HL-60 (cell line): ENCODE data around the gene SAP30BP.

ENCODE experiments used
- DNase-seq, 2 experiments: peaks; one replicate each; pipeline ENCODE4 v3.0.0-alpha.2; 2010 to 2020; ENCODE audit warnings: low read depth in 1 of 2, low spot score in 1 of 2
- H3K27ac ChIP-seq: fragments of 250-450 bp; sonication (Bioruptor Pico); replicated peaks from 2 replicates; pipeline ENCODE4 v1.5.1; 2020; ENCODE audit warnings: mild to moderate bottlenecking, moderate library complexity
- H3K27me3 ChIP-seq: fragments of 250-450 bp; sonication (Bioruptor Pico); 2 replicates; pipeline ENCODE4 v1.5.1; 2021; ENCODE audit warnings: mild to moderate bottlenecking, moderate library complexity; ENCODE audit not compliant: insufficient read depth, poor library complexity, severe bottlenecking
- H3K4me3 ChIP-seq: replicated peaks from 2 replicates; pipeline ENCODE4 v1.5.1; 2011; ENCODE audit warnings: mild to moderate bottlenecking, control low read depth, low read length; ENCODE audit not compliant: insufficient read depth
- CTCF ChIP-seq: IDR thresholded peaks from one replicate; pipeline ENCODE4 v1.5.1; 2011; ENCODE audit warnings: low read length, control low read depth, inconsistent platforms; ENCODE audit not compliant: insufficient read depth
- GABPA ChIP-seq: IDR thresholded peaks from 2 replicates; pipeline ENCODE4 v1.6.1; 2012; ENCODE audit warnings: low read depth
- POLR2AphosphoS5 ChIP-seq: IDR thresholded peaks from 2 replicates; pipeline ENCODE4 v1.6.1; 2012; ENCODE audit warnings: low read depth
- REST ChIP-seq: IDR thresholded peaks from 2 replicates; pipeline ENCODE4 v1.6.1; 2012; ENCODE audit warnings: low read depth; ENCODE audit not compliant: insufficient replicate concordance
- SPI1 ChIP-seq: IDR thresholded peaks from 2 replicates; pipeline ENCODE4 v1.6.1; 2012; ENCODE audit warnings: low read depth, mild to moderate bottlenecking, borderline replicate concordance

Gene SAP30BP

GRCh38 chr17:75723171-75723930 is 56.2 kb downstream of the SAP30BP start:
- TF ChIP-seq REST: no peak
- no peak for TF ChIP-seq CTCF
- no peak for TF ChIP-seq SPI1
- no peak for TF ChIP-seq GABPA
- no peak for TF ChIP-seq POLR2AphosphoS5
- no peak for DNase-seq
- H3K4me3 ChIP-seq: no peak overlapping the region
- no peak overlapping the region for H3K27ac ChIP-seq
- peaks cover 16% of the 10 kb centered on the region for H3K27me3 ChIP-seq

GRCh38 chr17:75724016-75725003 is 57.2 kb downstream of the SAP30BP start:
- TF ChIP-seq GABPA (no peak), POLR2AphosphoS5 (no peak), REST (no peak), CTCF (no peak), SPI1 (no peak)
- H3K4me3 ChIP-seq: no peak overlapping the region
- peak in 1 of 2 experiments; percentile 19 for DNase-seq
- peaks cover 15% of the 10 kb centered on the region for H3K27me3 ChIP-seq
- H3K27ac ChIP-seq: no peak overlapping the region

GRCh38 chr17:75725504-75725903 is 58.4 kb downstream of the SAP30BP start:
- no peak for TF ChIP-seq SPI1
- H3K4me3 ChIP-seq: no peak overlapping the region
- peaks cover 9% of the 10 kb centered on the region for H3K27me3 ChIP-seq
- DNase-seq: no peak
- H3K27ac ChIP-seq: no peak overlapping the region

- Histone ChIP-seq H3K4me3 (no peak overlapping the region), H3K27me3 (no peaks in the 10 kb centered on the region), H3K27ac (no peak overlapping the region)
- no peak for DNase-seq
- TF ChIP-seq POLR2AphosphoS5 (no peak), SPI1 (no peak), GABPA (no peak), CTCF (no peak)
Observed at GRCh38 chr17:75727391-75727790, 60.3 kb downstream of the SAP30BP start.
